ENCODE data around the gene DISP2. TPM values are rescaled to one million over a fixed set of nuclear protein-coding genes. Genes with fewer than 3 reads are reported as not detected.
A peak's percentile ranks its signal among the peaks of the same experiment; 100 is the strongest.

The DISP2 gene
- total and polyA plus RNA-seq, 8 donors, result 0.15 to 10.1 (median 0.58) TPM; not detected in 1

- H3K4me3 ChIP-seq, result peak overlapping the region in 2 of 4 donors; percentile 46 to 67
- no peaks in the 10 kb centered on the region for H3K36me3 ChIP-seq
- TF ChIP-seq POLR2AphosphoS5 (IDR thresholded peaks at IDR 0.05), result no peak
- TF ChIP-seq, protein P1, sequence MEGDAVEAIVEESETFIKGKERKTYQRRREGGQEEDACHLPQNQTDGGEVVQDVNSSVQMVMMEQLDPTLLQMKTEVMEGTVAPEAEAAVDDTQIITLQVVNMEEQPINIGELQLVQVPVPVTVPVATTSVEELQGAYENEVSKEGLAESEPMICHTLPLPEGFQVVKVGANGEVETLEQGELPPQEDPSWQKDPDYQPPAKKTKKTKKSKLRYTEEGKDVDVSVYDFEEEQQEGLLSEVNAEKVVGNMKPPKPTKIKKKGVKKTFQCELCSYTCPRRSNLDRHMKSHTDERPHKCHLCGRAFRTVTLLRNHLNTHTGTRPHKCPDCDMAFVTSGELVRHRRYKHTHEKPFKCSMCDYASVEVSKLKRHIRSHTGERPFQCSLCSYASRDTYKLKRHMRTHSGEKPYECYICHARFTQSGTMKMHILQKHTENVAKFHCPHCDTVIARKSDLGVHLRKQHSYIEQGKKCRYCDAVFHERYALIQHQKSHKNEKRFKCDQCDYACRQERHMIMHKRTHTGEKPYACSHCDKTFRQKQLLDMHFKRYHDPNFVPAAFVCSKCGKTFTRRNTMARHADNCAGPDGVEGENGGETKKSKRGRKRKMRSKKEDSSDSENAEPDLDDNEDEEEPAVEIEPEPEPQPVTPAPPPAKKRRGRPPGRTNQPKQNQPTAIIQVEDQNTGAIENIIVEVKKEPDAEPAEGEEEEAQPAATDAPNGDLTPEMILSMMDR (IDR thresholded peaks at IDR 0.05), result no peak
- intact Hi-C loops (cut with DNase I; ENCODE audit: low total_unique reads), result no loop called here
- WGBS, 5 donors, result 67 to 94% (median 70%) methylated on average over 1 of the region's 1 CpG
- peaks cover 19 to 34% (median 29%) of the 10 kb centered on the region in 4 donors for H3K4me1 ChIP-seq
- H3K27ac ChIP-seq, result no peak overlapping the region
- DNase-seq, result no peak
- H3K27me3 ChIP-seq, result peaks cover 0 to 10% (median 3%) of the 10 kb centered on the region in 3 donors
- H3K9me3 ChIP-seq, result no peaks in the 10 kb centered on the region
These were observed 773 bp upstream of the DISP2 start for GRCh38 chr15:40357246-40357645.

GRCh38 chr15:40358471-40359353, 693 bp downstream of the DISP2 start:
- Histone ChIP-seq H3K9me3 (no peaks in the 10 kb centered on the region), H3K4me1 (peaks cover 19 to 27% (median 26%) of the 10 kb centered on the region in 4 donors), H3K27ac (peak overlapping the region in 1 of 5 donors; percentile 21), H3K4me3 (peak overlapping the region; percentile 46 to 67 (median 58)), H3K27me3 (peaks cover 0 to 10% (median 3%) of the 10 kb centered on the region in 3 donors), H3K36me3 (no peaks in the 10 kb centered on the region)
- 11 to 14% (median 12%) methylated on average over 25 to 31 of the region's 31 CpGs for WGBS, 5 donors
- TF ChIP-seq POLR2AphosphoS5 (IDR thresholded peaks at IDR 0.05) (no peak), EP300 (IDR thresholded peaks at IDR 0.05) (no peak), POLR2A (IDR thresholded peaks at IDR 0.05) (no peak)
- TF ChIP-seq, protein P1 (IDR thresholded peaks at IDR 0.05), result no peak
- intact Hi-C loops (cut with DNase I; ENCODE audit: low total_unique reads), result no loop called here
- DNase-seq, result no peak

GRCh38 chr15:40360015-40360414, 2.0 kb downstream of the DISP2 start:
- intact Hi-C loops (cut with DNase I; ENCODE audit: low total_unique reads), result loop anchor here (10.0 kb wide), 1 partner anchor 55 kb away; no protein-coding TSS in a partner anchor
- Histone ChIP-seq H3K4me3 (no peak overlapping the region), H3K27me3 (peaks cover 0 to 10% (median 3%) of the 10 kb centered on the region in 3 donors), H3K36me3 (no peaks in the 10 kb centered on the region), H3K27ac (no peak overlapping the region), H3K4me1 (peaks cover 12 to 16% (median 15%) of the 10 kb centered on the region in 4 donors), H3K9me3 (no peaks in the 10 kb centered on the region)
- TF ChIP-seq POLR2A (IDR thresholded peaks at IDR 0.05) (no peak), EP300 (IDR thresholded peaks at IDR 0.05) (no peak), POLR2AphosphoS5 (IDR thresholded peaks at IDR 0.05) (no peak)
- TF ChIP-seq, protein P1 (IDR thresholded peaks at IDR 0.05), result no peak
- 92 to 98% (median 94%) methylated on average over 3 to 4 of the region's 4 CpGs for WGBS, 5 donors
- no peak for DNase-seq

- H3K36me3 ChIP-seq, result no peaks in the 10 kb centered on the region
- WGBS, 5 donors, result 75 to 91% (median 83%) methylated on average over 2 of the region's 2 CpGs
- no peak overlapping the region for H3K27ac ChIP-seq
- H3K27me3 ChIP-seq, result peaks cover 0 to 10% (median 3%) of the 10 kb centered on the region in 3 donors
- intact Hi-C loops (cut with DNase I; ENCODE audit: low total_unique reads), result loop anchor here (10.0 kb wide), 1 partner anchor 53 kb away; no protein-coding TSS in a partner anchor
- peaks cover 12 to 23% (median 19%) of the 10 kb centered on the region in 4 donors for H3K4me1 ChIP-seq
- DNase-seq, result no peak
- TF ChIP-seq, protein P1 (IDR thresholded peaks at IDR 0.05), result no peak
- TF ChIP-seq EP300 (IDR thresholded peaks at IDR 0.05) (no peak), POLR2A (IDR thresholded peaks at IDR 0.05) (no peak), POLR2AphosphoS5 (IDR thresholded peaks at IDR 0.05) (no peak)
- no peaks in the 10 kb centered on the region for H3K9me3 ChIP-seq
- H3K4me3 ChIP-seq, result no peak overlapping the region
These were observed 3.6 kb downstream of the DISP2 start for GRCh38 chr15:40361640-40362039.
